Karpas-422 (cell line): ENCODE measurements around the gene ZNF512. TPM values are rescaled to one million over a fixed set of nuclear protein-coding genes. Genes with fewer than 3 reads are reported as not detected.
"Not testable (repeated sequence)": the region's sequence is repeated elsewhere in the genome, so short reads cannot be mapped to it uniquely, and the experiment has no call there.

ENCODE experiments used
- DNase-seq: peaks from one replicate; pipeline ENCODE4 v3.0.0-alpha.2; 2015
- H2AFZ ChIP-seq: fragments of 200-600 bp; sonication (generic); 2 replicates; pipeline ENCODE4 v1.6.1; 2014; ENCODE audit warnings: antibody characterized with exemption, low read length, mixed read lengths
- H3K27ac ChIP-seq: fragments of 200-600 bp; sonication (generic); 2 replicates; pipeline ENCODE4 v1.5.1; 2014; ENCODE audit warnings: mild to moderate bottlenecking, low read length, moderate library complexity
- H3K27me3 ChIP-seq: fragments of 200-600 bp; sonication (generic); 2 replicates; pipeline ENCODE4 v1.6.1; 2014; ENCODE audit warnings: low read length, mixed read lengths
- H3K36me3 ChIP-seq: fragments of 200-600 bp; sonication (generic); 2 replicates; pipeline ENCODE4 v1.6.1; 2014; ENCODE audit warnings: low read length, mixed read lengths; ENCODE audit not compliant: insufficient read depth
- H3K4me1 ChIP-seq: fragments of 200-600 bp; sonication (generic); 2 replicates; pipeline ENCODE4 v1.6.1; 2014; ENCODE audit warnings: mild to moderate bottlenecking, low read length, mixed read lengths
- H3K4me2 ChIP-seq: fragments of 200-600 bp; sonication (generic); 2 replicates; pipeline ENCODE4 v1.6.1; 2014; ENCODE audit warnings: low read length, low read depth, mild to moderate bottlenecking; ENCODE audit not compliant: poor library complexity, severe bottlenecking
- H3K4me3 ChIP-seq: fragments of 200-600 bp; sonication (generic); 2 replicates; pipeline ENCODE4 v1.5.1; 2014; ENCODE audit warnings: mild to moderate bottlenecking, antibody characterized with exemption, low read length, mixed read lengths
- H3K79me2 ChIP-seq: fragments of 200-600 bp; sonication (generic); 2 replicates; pipeline ENCODE4 v1.6.1; 2014; ENCODE audit warnings: mild to moderate bottlenecking, low read length, mixed read lengths
- H3K9ac ChIP-seq: fragments of 200-600 bp; sonication (generic); 2 replicates; pipeline ENCODE4 v1.6.0; 2014; ENCODE audit warnings: low read length
- H3K9me2 ChIP-seq: fragments of 200-600 bp; sonication (generic), shearing (Covaris generic); replicated peaks from 2 replicates; pipeline ENCODE4 v1.6.0; 2014; ENCODE audit warnings: mild to moderate bottlenecking, low read length, moderate library complexity; ENCODE audit not compliant: insufficient read depth
- H3K9me3 ChIP-seq: fragments of 300-700, 200-600 bp; sonication (generic); 2 replicates; pipeline ENCODE4 v1.6.1; 2014; ENCODE audit warnings: low read length, mixed read lengths
- H4K20me1 ChIP-seq: fragments of 200-600 bp; sonication (generic); 2 replicates; pipeline ENCODE4 v1.6.1; 2014; ENCODE audit warnings: mild to moderate bottlenecking, antibody characterized with exemption, low read length, low read depth; ENCODE audit not compliant: insufficient read depth
- total RNA-seq: library from RNA; depleted of rRNA; stranded (reverse); fragments of >200 nt; shearing (Covaris generic); gene quantifications from 2 replicates; pipeline ENCODE4 v1.2.3, GENCODE V29; 2014; ENCODE audit warnings: low replicate concordance

Gene ZNF512
- total RNA-seq, 1 experiment from 2014 or later, result 43.7 TPM

- DNase-seq, result peak; percentile 39
- H3K27ac ChIP-seq, result no peak overlapping the region
- H4K20me1 ChIP-seq, result no peaks in the 10 kb centered on the region
- H3K9me2 ChIP-seq, result no peaks in the 10 kb centered on the region
- no peak overlapping the region for H3K4me2 ChIP-seq
- H3K4me1 ChIP-seq, result no peaks in the 10 kb centered on the region
- no peak overlapping the region for H3K9ac ChIP-seq
- H3K27me3 ChIP-seq, result no peaks in the 10 kb centered on the region
- no peaks in the 10 kb centered on the region for H3K9me3 ChIP-seq
- no peak overlapping the region for H2AFZ ChIP-seq
- peaks cover 58% of the 10 kb centered on the region for H3K36me3 ChIP-seq
- H3K79me2 ChIP-seq, result no peaks in the 10 kb centered on the region
- no peak overlapping the region for H3K4me3 ChIP-seq
Measured at GRCh38 chr2:27621524-27621923, 38.7 kb downstream of the ZNF512 start.

GRCh38 chr2:27622921-27623384 is 40.1 kb downstream of the ZNF512 start:
- no peaks in the 10 kb centered on the region for H4K20me1 ChIP-seq
- H3K9me2 ChIP-seq, result no peaks in the 10 kb centered on the region
- H3K79me2 ChIP-seq, result no peaks in the 10 kb centered on the region
- no peak overlapping the region for H3K27ac ChIP-seq
- H3K36me3 ChIP-seq, result peaks cover 49% of the 10 kb centered on the region; the same call in 1 of the 2 replicates
- peaks cover 5% of the 10 kb centered on the region for H3K4me1 ChIP-seq
- H3K27me3 ChIP-seq, result no peaks in the 10 kb centered on the region
- H3K9ac ChIP-seq, result no peak overlapping the region
- H3K9me3 ChIP-seq, result no peaks in the 10 kb centered on the region
- H3K4me3 ChIP-seq, result no peak overlapping the region
- H3K4me2 ChIP-seq, result no peak overlapping the region
- DNase-seq, result peak; percentile 35
- no peak overlapping the region for H2AFZ ChIP-seq

GRCh38 chr2:27624943-27625342 is 42.1 kb downstream of the ZNF512 start:
- Histone ChIP-seq H3K9me3 (no peaks in the 10 kb centered on the region), H4K20me1 (no peaks in the 10 kb centered on the region), H3K79me2 (peaks cover 11% of the 10 kb centered on the region), H3K9me2 (no peaks in the 10 kb centered on the region), H3K4me2 (no peak overlapping the region), H3K27ac (no peak overlapping the region), H2AFZ (no peak overlapping the region), H3K27me3 (no peaks in the 10 kb centered on the region), H3K4me3 (no peak overlapping the region), H3K4me1 (peaks cover 14% of the 10 kb centered on the region), H3K9ac (no peak overlapping the region), H3K36me3 (peaks cover 36% of the 10 kb centered on the region; the same call in 1 of the 2 replicates)
- DNase-seq, result peak; percentile 35

GRCh38 chr2:27626323-27626722 is 43.5 kb downstream of the ZNF512 start:
- peaks cover 30% of the 10 kb centered on the region; the same call in 1 of the 2 replicates for H3K36me3 ChIP-seq
- not testable (repeated sequence) for H3K9me3 ChIP-seq, H3K27ac ChIP-seq, H3K9ac ChIP-seq, H3K4me2 ChIP-seq, H3K4me3 ChIP-seq, H2AFZ ChIP-seq, H3K9me2 ChIP-seq, H3K27me3 ChIP-seq, H4K20me1 ChIP-seq
- peaks cover 25% of the 10 kb centered on the region for H3K79me2 ChIP-seq
- peaks cover 18% of the 10 kb centered on the region for H3K4me1 ChIP-seq
- peak; percentile 24 for DNase-seq

DNA sequence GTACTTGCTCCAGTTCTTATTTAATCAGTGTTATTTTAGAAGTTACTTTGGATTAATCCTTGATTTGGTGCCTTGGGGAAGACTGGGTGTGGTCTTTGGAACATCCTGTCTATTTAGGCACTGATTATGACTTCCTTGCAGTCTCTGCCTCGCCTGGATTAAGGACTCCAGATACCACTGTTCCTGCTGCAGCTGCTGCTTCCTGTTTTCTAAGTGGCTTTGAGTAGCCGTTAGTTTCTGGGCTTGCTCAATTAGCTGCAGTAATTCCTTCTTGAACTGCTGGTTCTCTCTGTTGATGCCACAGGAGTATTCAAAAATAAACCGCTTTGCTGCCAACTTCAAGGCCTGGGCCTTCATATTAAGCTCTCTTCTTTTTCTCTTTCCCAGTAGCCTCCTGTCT is 44.1 kb downstream of the ZNF512 start:
- H3K9me2 ChIP-seq, H4K20me1 ChIP-seq, DNase-seq, H3K27me3 ChIP-seq, H3K9me3 ChIP-seq, H3K4me3 ChIP-seq, H3K4me2 ChIP-seq, H2AFZ ChIP-seq, H3K9ac ChIP-seq, H3K27ac ChIP-seq: not testable (repeated sequence)
- Histone ChIP-seq H3K79me2 (peaks cover 31% of the 10 kb centered on the region), H3K4me1 (peaks cover 18% of the 10 kb centered on the region), H3K36me3 (peaks cover 29% of the 10 kb centered on the region; the same call in 1 of the 2 replicates)

DNA sequence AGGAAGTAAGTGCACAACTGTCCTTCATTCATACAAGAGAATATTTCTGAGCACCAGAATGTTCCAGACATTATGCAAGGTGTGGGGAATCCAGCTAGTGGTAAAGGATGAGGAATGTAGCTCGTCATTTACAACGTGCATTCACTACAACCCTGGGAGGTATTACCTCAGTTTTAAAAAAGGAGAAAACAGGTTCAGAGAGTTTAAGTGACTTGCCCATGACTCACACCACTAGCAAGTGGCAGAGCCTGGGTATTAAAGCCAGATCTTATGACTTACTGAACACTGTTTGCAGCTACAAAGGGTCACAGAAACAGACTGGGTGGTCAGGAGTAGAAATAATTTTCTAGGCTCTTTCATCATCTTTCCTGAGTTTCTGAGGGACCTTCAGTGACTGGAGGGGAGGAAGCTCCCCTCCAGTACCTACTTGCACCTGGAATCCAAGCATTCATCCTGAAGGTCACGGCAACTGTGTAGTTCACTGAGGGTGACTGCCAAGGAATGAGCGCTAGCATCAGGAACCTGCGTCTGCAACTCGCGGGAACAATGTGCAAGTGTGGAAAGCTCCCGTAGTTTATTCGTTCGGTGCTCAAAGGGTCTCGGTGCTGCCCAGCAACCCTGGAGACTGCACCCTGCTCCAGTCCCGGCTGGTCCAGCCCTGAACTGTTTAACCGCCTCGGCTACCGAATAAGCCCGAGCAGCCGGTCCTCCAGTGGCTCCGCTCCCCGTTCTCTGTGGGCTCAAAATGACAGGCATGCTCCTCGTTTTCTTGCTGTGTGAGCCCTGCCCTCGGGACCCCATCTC is 45.3 kb downstream of the ZNF512 start:
- Histone ChIP-seq H3K4me3 (peak overlapping the region; percentile 82), H3K27ac (peak overlapping the region; percentile 5; the same call in 1 of the 2 replicates), H3K9ac (peak overlapping the region; percentile 84), H4K20me1 (no peaks in the 10 kb centered on the region), H2AFZ (no peak overlapping the region), H3K4me2 (peak overlapping the region; percentile 78), H3K79me2 (peaks cover 39% of the 10 kb centered on the region), H3K4me1 (peaks cover 18% of the 10 kb centered on the region), H3K9me3 (no peaks in the 10 kb centered on the region), H3K36me3 (peaks cover 37% of the 10 kb centered on the region; the same call in 1 of the 2 replicates), H3K27me3 (no peaks in the 10 kb centered on the region), H3K9me2 (no peaks in the 10 kb centered on the region)
- no peak for DNase-seq

- H3K4me3 ChIP-seq, result peak within 1 kb of the TSS; percentile 82
- no peaks in the 10 kb centered on the region for H3K9me3 ChIP-seq
- H3K9me2 ChIP-seq, result no peaks in the 10 kb centered on the region
- H2AFZ ChIP-seq, result peak within 1 kb of the TSS; percentile 32; the same call in 1 of the 2 replicates
- H3K27me3 ChIP-seq, result no peaks in the 10 kb centered on the region
- H3K36me3 ChIP-seq, result peaks cover 34% of the 10 kb centered on the region; the same call in 1 of the 2 replicates
- peak within 1 kb of the TSS; percentile 84 for H3K9ac ChIP-seq
- peaks cover 18% of the 10 kb centered on the region for H3K4me1 ChIP-seq
- peak within 1 kb of the TSS; percentile 5; the same call in 1 of the 2 replicates for H3K27ac ChIP-seq
- H4K20me1 ChIP-seq, result no peaks in the 10 kb centered on the region
- peaks cover 39% of the 10 kb centered on the region for H3K79me2 ChIP-seq
- peak within 1 kb of the TSS; percentile 78 for H3K4me2 ChIP-seq
- peak; percentile 97 for DNase-seq
Measured at GRCh38 chr2:27628767-27629709, 46.2 kb downstream of the ZNF512 start, which contains the start of the genes CCDC121 and GPN1. TSS of gene CCDC121 (minus strand) at chr2:27629012. CDS start at chr2:27627799, 1,213 bp downstream. TSS of gene GPN1 (plus strand) at chr2:27629050. CDS start at chr2:27629059, 9 bp downstream.
